H9 (cell line): ENCODE data around the gene HEG1. TPM values are rescaled to one million over a fixed set of nuclear protein-coding genes. Genes with fewer than 3 reads are reported as not detected.

ENCODE experiments used
- DNase-seq: peaks from one replicate; pipeline ENCODE4 v3.0.0-alpha.2; 2017
- H2AFZ ChIP-seq: one replicate; pipeline ENCODE4 v1.6.1; 2013; ENCODE audit warnings: mild to moderate bottlenecking, low read length, control low read depth, moderate library complexity
- H2AK5ac ChIP-seq: 2 replicates; pipeline ENCODE4 v1.6.1; 2013; ENCODE audit warnings: low read length, control low read depth, mixed read lengths; ENCODE audit not compliant: insufficient read length
- H2BK120ac ChIP-seq: one replicate; pipeline ENCODE4 v1.6.1; 2013; ENCODE audit warnings: low read depth, mild to moderate bottlenecking, low read length, control low read depth, inconsistent platforms; ENCODE audit not compliant: poor library complexity, severe bottlenecking
- H2BK12ac ChIP-seq: 2 replicates; pipeline ENCODE4 v1.6.1; 2013; ENCODE audit warnings: low read length, control low read depth, mixed read lengths, low read depth; ENCODE audit not compliant: insufficient read length
- H2BK15ac ChIP-seq: 2 replicates; pipeline ENCODE4 v1.6.1; 2013; ENCODE audit warnings: low read depth, low read length, control low read depth
- H2BK20ac ChIP-seq: one replicate; pipeline ENCODE4 v1.6.1; 2013; ENCODE audit warnings: low read depth, mild to moderate bottlenecking, low read length, control low read depth, inconsistent platforms; ENCODE audit not compliant: poor library complexity, severe bottlenecking
- H2BK5ac ChIP-seq: 2 replicates; pipeline ENCODE4 v1.6.1; 2013; ENCODE audit warnings: low read length, control low read depth, mixed read lengths; ENCODE audit not compliant: insufficient read length
- H3K14ac ChIP-seq: 2 replicates; pipeline ENCODE4 v1.6.1; 2013; ENCODE audit warnings: low read length, control low read depth; ENCODE audit not compliant: insufficient read depth
- H3K18ac ChIP-seq: 2 replicates; pipeline ENCODE4 v1.6.1; 2013; ENCODE audit warnings: low read depth, mild to moderate bottlenecking, mixed read lengths, low read length, control low read depth; ENCODE audit not compliant: insufficient read length
- H3K23ac ChIP-seq: 2 replicates; pipeline ENCODE4 v1.6.1; 2013; ENCODE audit warnings: low read length, control low read depth, mixed read lengths, low read depth; ENCODE audit not compliant: insufficient read length
- H3K23me2 ChIP-seq: 2 replicates; pipeline ENCODE4 v1.6.1; 2013; ENCODE audit warnings: low read depth, mild to moderate bottlenecking, mixed read lengths, low read length, control low read depth; ENCODE audit not compliant: insufficient read length, poor library complexity, severe bottlenecking
- H3K27ac ChIP-seq: 2 replicates; pipeline ENCODE4 v1.5.1; 2013; ENCODE audit warnings: low read length, control low read depth, mixed read lengths, low read depth; ENCODE audit not compliant: insufficient read length
- H3K27me3 ChIP-seq: 2 replicates; pipeline ENCODE4 v1.6.1; 2013; ENCODE audit warnings: low read length, control low read depth, inconsistent platforms; ENCODE audit not compliant: insufficient read depth
- H3K4ac ChIP-seq: 2 replicates; pipeline ENCODE4 v1.6.1; 2013; ENCODE audit warnings: low read depth, mild to moderate bottlenecking, control low read depth, inconsistent platforms, low read length, moderate library complexity
- H3K4me1 ChIP-seq: 2 replicates; pipeline ENCODE4 v1.6.1; 2013; ENCODE audit warnings: low read length, control low read depth, inconsistent platforms; ENCODE audit not compliant: insufficient read depth
- H3K4me2 ChIP-seq: 2 replicates; pipeline ENCODE4 v1.6.1; 2013; ENCODE audit warnings: low read length, control low read depth, mixed read lengths; ENCODE audit not compliant: insufficient read length, insufficient read depth
- H3K56ac ChIP-seq: 2 replicates; pipeline ENCODE4 v1.6.1; 2013; ENCODE audit warnings: low read depth, mild to moderate bottlenecking, mixed read lengths, low read length, control low read depth; ENCODE audit not compliant: insufficient read length
- H3K79me1 ChIP-seq: 2 replicates; pipeline ENCODE4 v1.6.1; 2013; ENCODE audit warnings: low read depth, mild to moderate bottlenecking, moderate library complexity, low read length, control low read depth, inconsistent platforms; ENCODE audit not compliant: insufficient read depth, poor library complexity, severe bottlenecking
- H3K79me2 ChIP-seq: 2 replicates; pipeline ENCODE4 v1.6.1; 2013; ENCODE audit warnings: low read length, control low read depth, inconsistent platforms; ENCODE audit not compliant: insufficient read depth
- H3K9ac ChIP-seq: 2 replicates; pipeline ENCODE4 v1.6.1; 2013; ENCODE audit warnings: low read length, control low read depth, mixed read lengths; ENCODE audit not compliant: insufficient read length; ENCODE audit errors: extremely low read depth
- H3K9me3 ChIP-seq: one replicate; pipeline ENCODE4 v1.6.1; 2013; ENCODE audit warnings: low read depth, low read length, inconsistent platforms; ENCODE audit not compliant: control insufficient read depth
- H3T11ph ChIP-seq: one replicate; pipeline ENCODE4 v1.6.1; 2013; ENCODE audit warnings: mild to moderate bottlenecking, low read length, control low read depth, inconsistent platforms
- H4K20me1 ChIP-seq: one replicate; pipeline ENCODE4 v1.6.1; 2013; ENCODE audit not compliant: control insufficient read depth, insufficient read length, insufficient read depth
- H4K5ac ChIP-seq: 2 replicates; pipeline ENCODE4 v1.6.1; 2013; ENCODE audit warnings: low read depth, mild to moderate bottlenecking, mixed read lengths, low read length, control low read depth; ENCODE audit not compliant: insufficient read length
- H4K8ac ChIP-seq: replicated peaks from 2 replicates; pipeline ENCODE4 v1.6.1; 2013; ENCODE audit warnings: low read length, control low read depth, mixed read lengths, low read depth; ENCODE audit not compliant: insufficient read length
- H4K91ac ChIP-seq: 2 replicates; pipeline ENCODE4 v1.6.1; 2013; ENCODE audit warnings: low read depth, mild to moderate bottlenecking, moderate library complexity, mixed read lengths, low read length, control low read depth; ENCODE audit not compliant: insufficient read length
- H3K27ac Mint-ChIP-seq, 3 experiments: 2 replicates in 2 of 3; 3 replicates in 1 of 3; pipeline ENCODE4 v1.8.0; 2020 to 2021; ENCODE audit warnings: mixed read lengths in 3 of 3, mild to moderate bottlenecking in 1 of 3, moderate library complexity in 1 of 3
- H3K27me3 Mint-ChIP-seq: 2 replicates; pipeline ENCODE4 v1.8.0; 2021; ENCODE audit warnings: low read depth, mild to moderate bottlenecking, moderate library complexity, mixed read lengths
- H3K36me3 Mint-ChIP-seq, 3 experiments: 2 replicates in 2 of 3; 3 replicates in 1 of 3; pipeline ENCODE4 v1.8.0; 2020 to 2021; ENCODE audit warnings: low read depth in 3 of 3, mixed read lengths in 3 of 3; ENCODE audit not compliant: insufficient read depth in 1 of 3
- H3K4me1 Mint-ChIP-seq, 2 experiments: 2 replicates each; pipeline ENCODE4 v1.8.0; 2020; ENCODE audit warnings: mixed read lengths in 2 of 2
- H3K4me3 Mint-ChIP-seq, 2 experiments: 2 replicates in 1 of 2; 3 replicates in 1 of 2; pipeline ENCODE4 v1.8.0; 2020 to 2021; ENCODE audit warnings: mild to moderate bottlenecking in 2 of 2, mixed read lengths in 2 of 2, moderate library complexity in 1 of 2
- H3K9me3 Mint-ChIP-seq, 2 experiments: 2 replicates in 1 of 2; 3 replicates in 1 of 2; pipeline ENCODE4 v1.8.0; 2020; ENCODE audit warnings: mild to moderate bottlenecking in 2 of 2, mixed read lengths in 2 of 2, moderate library complexity in 1 of 2
- CTCF ChIP-seq: fragments of 200-600 bp; sonication (generic); conservative IDR thresholded peaks from 3 replicates; pipeline ENCODE4 v1.8.0; 2021; ENCODE audit warnings: antibody characterized with exemption, mild to moderate bottlenecking
- WGBS: extraction: QIAGEN DNeasy Blood & Tissue Kit; methylation state at CpG from one replicate; pipeline ENCODE4 v1.1.7; 2013; ENCODE audit warnings: missing lambda C conversion rate, low lambda C conversion rate, mixed read lengths; ENCODE audit not compliant: insufficient read length; ENCODE audit errors: extremely low coverage; 5-methylcytosine and 5-hydroxymethylcytosine counted together
- total RNA-seq: library from RNA; stranded (reverse); gene quantifications from 2 replicates; pipeline ENCODE4 v1.2.1, GENCODE V29; 2021

HEG1 gene
- total RNA-seq, 1 experiment from 2014 or later, result 10.3 TPM

- Histone ChIP-seq H3K14ac (no peak overlapping the region), H2BK12ac (no peak overlapping the region), H2BK20ac (no peak overlapping the region), H4K8ac (no peak overlapping the region), H3K4ac (no peak overlapping the region), H3K23me2 (peaks cover 10% of the 10 kb centered on the region), H3K56ac (no peak overlapping the region), H3K18ac (no peak overlapping the region), H4K5ac (no peak overlapping the region), H3K4me1 (peaks cover 17% of the 10 kb centered on the region; the same call in 1 of the 2 replicates), H3K4me2 (peak overlapping the region; percentile 25), H2BK120ac (no peak overlapping the region), H3K23ac (no peak overlapping the region), H3K79me2 (no peaks in the 10 kb centered on the region), H3K27ac (no peak overlapping the region), H4K20me1 (no peaks in the 10 kb centered on the region), H3T11ph (no peak overlapping the region), H2AFZ (no peak overlapping the region), H2BK15ac (no peak overlapping the region), H4K91ac (no peak overlapping the region), H3K9ac (no peak overlapping the region), H3K27me3 (peaks cover 7% of the 10 kb centered on the region; the same call in 1 of the 2 replicates), H2AK5ac (no peak overlapping the region), H2BK5ac (no peak overlapping the region), H3K79me1 (no peaks in the 10 kb centered on the region), H3K9me3 (no peaks in the 10 kb centered on the region)
- no CpG with 5 or more reads among the region's 7 CpGs for WGBS
- H3K4me3 Mint-ChIP-seq, result peak overlapping the region in 1 of 2 experiments; percentile 55; a peak in 3 of 5 replicates
- H3K36me3 Mint-ChIP-seq, result peaks cover 0 to 4% (median 2%) of the 10 kb centered on the region in 3 experiments; a peak in 3 of 7 replicates
- no peaks in the 10 kb centered on the region for H3K9me3 Mint-ChIP-seq
- no peak for TF ChIP-seq CTCF
- peaks cover 48 to 52% of the 10 kb centered on the region in 2 experiments for H3K4me1 Mint-ChIP-seq
- no peak for DNase-seq
- H3K27ac Mint-ChIP-seq, result peak overlapping the region in 2 of 3 experiments; percentile 32 to 48; a peak in 1 of 7 replicates
- H3K27me3 Mint-ChIP-seq, result peaks cover 21% of the 10 kb centered on the region
Observed at GRCh38 chr3:125051205-125051604, 4.6 kb downstream of the HEG1 start.
